HG03175 (cell line): ENCODE data around the gene SVOP.
"Not testable (repeated sequence)": the region's sequence is repeated elsewhere in the genome, so short reads cannot be mapped to it uniquely, and the experiment has no call there.

ENCODE experiments used
- ATAC-seq: cut with Tn5 transposase; IDR thresholded peaks from one replicate; pipeline ENCODE4 v1.9.1; 2021; ENCODE audit warnings: mild to moderate bottlenecking, moderate library complexity; ENCODE audit not compliant: unreplicated experiment

SVOP gene

DNA sequence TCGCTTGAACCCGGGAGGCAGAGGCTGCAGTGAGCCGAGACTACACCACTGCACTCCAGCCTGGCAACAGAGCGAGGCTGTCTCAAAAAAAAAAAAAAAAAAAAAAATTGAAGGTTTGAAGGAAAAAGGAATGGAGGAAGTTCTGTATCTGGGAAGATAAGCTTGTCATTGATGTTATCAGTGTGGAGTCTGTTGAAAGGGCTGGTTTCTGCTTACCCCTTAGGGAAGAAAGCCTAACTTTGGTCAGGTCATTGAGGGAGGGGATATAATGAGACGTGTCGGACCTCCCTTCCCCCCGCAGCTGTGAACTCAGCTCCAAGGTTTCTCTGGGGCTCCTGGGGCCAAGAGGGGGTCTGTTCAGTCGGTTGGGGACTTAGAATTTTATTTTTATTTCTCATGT lies 124.5 kb downstream of the SVOP start:
- no peak for ATAC-seq

DNA sequence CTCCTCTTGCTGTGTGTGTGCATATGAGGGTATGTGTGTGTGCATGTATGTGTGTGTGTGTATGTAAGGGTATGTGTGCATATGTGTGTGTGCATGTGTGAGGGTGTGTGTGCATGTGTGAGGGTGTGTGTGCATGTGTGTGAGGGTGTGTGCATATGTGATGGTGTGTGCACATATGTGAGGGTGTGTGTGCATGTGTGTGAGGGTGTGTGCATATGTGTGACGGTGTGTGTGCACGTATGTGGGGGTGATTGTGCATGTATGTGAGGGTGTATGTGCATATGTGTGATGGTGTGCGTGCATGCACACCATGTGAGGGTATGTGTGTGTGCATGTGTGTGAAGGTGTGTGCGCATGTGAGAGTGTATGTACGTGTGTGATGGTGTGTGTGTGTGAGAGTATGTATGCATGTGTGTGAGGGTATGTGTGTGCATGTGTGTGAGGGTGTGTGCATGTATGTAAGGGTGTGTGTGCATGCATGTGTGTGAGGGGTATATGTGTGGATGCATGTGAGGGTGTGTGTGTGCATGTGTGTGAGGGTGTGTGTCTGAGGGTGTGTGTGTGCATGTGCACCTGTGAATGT lies 125.6 kb downstream of the SVOP start:
- no peak for ATAC-seq

DNA sequence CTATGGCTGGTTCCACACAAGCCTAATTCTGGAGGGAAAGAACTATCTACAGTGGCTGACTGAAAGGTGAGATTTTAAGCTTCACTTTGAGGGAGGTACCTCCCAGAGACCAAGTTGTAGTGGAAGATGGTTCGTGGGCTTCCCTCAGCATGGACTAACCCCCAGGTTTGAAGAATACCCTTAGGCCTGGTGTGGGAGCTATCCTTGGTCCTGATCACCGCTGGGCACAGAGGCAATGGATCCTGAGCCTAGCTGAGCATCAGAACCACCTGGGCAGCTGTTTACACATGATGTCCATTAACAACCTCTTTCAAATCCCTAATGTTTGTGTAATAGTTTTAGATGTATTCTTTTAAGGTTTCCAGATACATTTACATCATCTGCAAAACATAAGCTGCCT lies 130.7 kb downstream of the SVOP start:
- no peak for ATAC-seq

DNA sequence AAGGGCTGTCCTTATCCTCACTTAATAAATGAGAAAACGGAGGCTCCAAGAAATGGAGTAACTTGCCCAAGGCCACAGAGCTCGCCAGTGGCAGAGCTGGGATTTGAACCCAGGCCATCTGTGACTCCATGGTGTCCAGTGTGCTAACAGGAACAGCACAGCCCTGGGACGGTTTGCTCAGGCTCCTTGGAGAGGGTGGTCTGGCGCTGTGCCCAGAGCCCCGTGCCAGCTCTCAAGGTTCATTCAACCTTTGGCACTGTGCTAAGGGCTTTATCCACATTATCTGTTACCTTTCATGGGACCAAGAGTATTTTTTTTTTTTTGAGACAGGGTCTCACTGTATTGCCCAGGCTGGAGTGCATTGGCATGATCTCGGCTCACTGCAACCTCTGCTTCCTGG lies 132.8 kb downstream of the SVOP start:
- no peak for ATAC-seq

- ATAC-seq: no peak
Observed at GRCh38 chr12:108886873-108887629, 133.8 kb downstream of the SVOP start.

DNA sequence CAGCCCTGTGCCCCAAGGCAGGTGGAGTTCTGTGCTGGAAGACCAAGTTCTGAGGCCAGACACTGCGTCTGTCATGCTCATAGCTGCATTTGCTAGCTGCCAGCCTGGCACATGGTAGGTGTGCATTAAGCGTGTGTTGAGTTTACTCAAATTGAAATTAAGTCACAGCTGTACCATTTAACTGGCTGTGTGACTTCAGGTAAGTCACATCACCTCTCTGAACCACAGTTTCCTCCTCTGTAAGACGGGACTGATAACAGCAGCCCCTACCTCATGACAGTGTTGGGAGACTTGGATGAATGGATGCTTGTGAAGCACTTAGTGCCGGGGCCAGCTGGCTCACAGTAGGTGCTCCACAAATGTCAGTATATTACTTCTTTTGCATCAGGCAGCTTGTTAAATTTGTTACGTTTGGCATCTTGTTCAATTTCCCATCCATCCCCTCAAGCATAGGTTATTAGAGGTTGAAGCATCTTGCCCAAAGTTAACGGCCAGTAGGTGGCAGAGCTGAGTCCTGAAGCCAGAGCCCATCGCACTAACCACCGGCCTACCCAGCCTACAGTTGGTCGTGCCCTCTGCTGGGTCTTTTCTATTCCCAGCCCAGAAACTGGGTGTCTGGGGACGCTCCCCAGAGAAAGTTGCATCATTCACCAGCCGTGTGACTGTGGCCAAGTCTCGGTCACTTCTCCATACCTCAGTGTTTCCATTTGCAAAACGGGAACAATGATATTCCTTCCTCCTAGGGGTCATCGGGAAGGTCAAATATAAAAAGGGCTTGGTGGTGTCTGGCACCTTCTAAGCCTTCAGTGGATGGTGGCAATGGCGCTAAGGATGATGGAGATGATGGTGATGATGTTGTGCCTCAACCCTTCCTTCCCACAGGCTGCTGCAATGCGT lies 136.5 kb downstream of the SVOP start:
- no peak for ATAC-seq

DNA sequence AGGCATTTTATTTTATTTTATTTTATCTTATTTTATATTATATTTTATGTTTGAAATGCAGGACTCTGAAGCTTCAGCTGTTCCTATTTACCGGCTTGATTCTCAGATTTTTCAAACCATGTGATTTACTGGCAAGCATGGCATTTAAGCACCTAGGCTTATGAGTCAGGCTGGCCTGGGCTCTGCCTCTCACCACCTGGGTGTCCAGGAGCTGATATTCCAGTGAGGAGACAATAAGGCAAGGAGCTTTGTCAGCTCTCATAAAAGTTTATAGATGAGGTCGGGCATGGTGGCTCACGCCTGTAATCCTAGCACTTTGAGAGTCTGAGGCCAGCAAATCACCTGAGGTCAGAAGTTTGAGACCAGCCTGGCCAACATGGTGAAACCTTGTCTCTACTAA lies 138.9 kb downstream of the SVOP start:
- ATAC-seq: no peak

DNA sequence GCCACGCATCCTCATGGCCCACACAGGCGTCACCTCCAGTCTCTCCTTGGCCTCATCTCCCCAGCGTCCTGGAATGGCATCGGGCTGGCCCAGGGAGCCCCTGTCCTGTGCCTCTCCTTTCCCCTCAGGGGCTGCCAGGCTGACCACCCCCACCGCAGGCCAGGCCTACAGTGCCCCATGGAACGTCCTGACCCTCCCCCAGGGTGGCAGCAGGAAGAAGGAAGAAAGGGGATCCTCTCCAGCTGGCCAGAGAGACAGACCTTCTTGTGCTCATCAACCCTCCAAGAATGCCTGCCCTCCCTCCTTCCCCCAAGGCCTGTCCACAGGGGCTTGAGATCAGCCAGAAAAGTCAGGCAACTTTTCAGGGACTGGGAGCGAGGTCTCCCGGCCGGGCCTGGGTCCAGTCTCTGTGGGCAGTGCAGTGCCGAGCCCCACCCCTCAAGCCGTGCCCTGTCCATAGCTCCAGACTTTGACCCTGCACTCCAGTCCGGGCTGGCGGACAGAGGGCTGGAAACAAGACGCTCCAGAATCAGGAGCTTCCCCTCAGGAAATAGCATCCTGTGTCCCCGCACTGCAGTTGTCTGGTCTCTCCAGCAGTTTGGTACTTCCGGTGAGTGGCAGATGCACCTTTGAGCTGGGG lies 141.1 kb downstream of the SVOP start, which contains the start of gene DAO:
Gene DAO, plus strand, starts transcription at position 478 of the 640 bp plus-strand sequence. CDS start 4,915 bp downstream, outside the sequence.
- ATAC-seq: no peak

- ATAC-seq: no peak
Observed at GRCh38 chr12:108876550-108876949, 144.3 kb downstream of the SVOP start.

DNA sequence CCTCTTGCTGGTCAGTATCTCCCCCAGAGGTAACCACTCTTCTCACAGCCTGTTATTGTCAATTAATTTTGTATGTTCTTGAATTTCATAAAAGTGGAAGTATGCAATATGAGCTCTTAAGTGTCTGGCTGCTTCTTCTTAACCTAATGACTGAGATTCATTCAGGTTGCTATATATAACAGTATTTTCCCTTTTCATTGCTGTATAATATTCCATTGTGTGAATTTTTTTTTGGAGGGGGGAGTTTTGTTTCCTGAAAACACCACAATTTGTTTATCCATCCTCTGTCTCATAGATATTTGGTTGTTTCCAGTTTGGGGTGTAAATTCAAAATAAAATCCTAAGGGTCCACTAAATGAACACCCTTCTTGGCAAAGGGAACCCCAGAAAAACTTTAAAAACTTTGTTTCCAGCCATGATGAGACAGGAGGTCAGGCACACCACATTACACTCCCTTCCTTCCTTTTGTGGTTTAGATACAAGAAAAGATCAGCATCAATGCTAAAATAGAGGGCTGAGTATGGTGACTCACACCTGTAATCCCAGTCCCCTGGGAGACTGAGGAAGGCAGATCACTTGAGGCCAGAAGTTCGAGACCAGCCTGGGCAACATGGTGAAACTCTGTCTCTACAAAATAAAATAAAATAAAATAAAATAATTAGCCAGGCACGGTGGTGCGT lies 145.0 kb downstream of the SVOP start:
- ATAC-seq: no peak

- ATAC-seq: no peak
Observed at GRCh38 chr12:108875280-108875679, 145.6 kb downstream of the SVOP start.

GRCh38 chr12:108868781-108869180 lies 152.1 kb downstream of the SVOP start:
- no peak for ATAC-seq

DNA sequence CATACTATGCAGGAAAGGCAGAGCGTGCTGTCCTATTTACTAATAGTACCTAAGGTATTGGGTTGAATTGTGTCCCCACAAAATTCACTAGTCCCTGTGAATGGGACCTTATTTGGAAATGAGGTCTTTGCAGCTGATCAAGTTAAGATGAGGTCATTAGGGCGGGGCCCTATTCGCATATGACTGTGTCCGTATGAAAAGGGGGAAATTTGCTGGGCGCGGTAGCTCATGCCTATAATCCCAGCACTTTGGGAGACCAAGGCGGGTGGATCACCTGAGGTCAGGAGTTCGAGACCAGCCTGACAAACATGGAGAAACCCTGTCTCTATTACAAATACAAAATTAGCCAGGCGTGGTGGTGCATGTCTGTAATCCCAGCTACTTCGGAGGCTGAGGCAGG lies 154.8 kb downstream of the SVOP start:
- not testable (repeated sequence) for ATAC-seq

GRCh38 chr12:108865169-108865568 lies 155.7 kb downstream of the SVOP start:
- no peak for ATAC-seq

GRCh38 chr12:108862588-108862959 lies 158.3 kb downstream of the SVOP start:
- no peak for ATAC-seq

DNA sequence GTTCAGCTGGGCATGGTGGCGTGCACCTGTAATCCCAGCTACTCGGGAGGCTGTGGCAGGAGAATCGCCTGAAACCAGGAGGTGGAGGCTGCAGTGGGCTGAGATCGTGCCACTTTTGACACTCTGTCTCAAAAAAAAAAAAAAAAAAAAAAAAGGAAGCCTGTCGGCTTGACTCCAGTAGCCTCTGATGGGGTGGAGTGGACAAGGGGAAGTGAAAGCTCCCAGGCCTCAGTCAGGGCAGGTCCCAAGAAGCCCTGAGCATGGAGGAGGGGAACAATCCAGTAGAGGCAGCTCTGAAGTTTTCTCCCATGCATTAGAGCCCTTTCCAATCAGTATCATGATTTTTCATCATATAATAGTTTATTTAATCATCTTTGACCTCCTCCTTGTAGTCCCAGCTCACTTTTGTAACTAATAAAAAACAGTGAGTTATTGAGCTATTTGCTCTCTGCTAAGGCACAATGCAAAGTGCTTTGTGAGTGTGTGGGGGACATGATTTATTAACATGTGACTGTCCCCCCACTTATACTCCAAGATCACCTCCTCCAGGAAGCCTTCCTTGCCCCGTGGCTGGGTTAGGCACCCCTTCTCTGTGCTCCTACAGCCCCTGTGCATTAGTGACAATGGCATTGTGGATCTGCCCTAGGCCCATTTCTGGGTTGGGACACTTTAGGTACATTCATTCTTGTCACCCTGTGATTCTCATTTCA lies 158.8 kb downstream of the SVOP start:
- ATAC-seq: no peak

DNA sequence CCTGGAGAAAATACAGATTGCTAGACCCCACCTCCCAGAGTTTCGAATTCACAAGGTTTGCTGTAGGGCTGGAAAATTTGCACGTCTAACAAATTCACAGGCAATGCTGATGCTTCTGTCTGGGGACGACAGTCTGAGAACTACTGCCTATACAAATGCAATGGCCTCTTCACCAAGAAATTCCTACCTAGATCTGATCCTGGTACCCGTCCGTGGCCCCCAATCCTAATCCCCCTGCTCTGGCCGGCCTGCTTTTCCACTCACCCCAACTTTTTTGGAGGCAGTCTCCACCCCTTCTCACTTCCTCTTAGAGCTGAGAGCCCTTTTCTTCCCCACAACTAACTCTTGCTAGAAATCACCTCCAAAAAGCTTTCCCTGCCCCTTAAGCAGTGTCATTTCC lies 160.4 kb downstream of the SVOP start:
- no peak for ATAC-seq

GRCh38 chr12:108859923-108860291 lies 161.0 kb downstream of the SVOP start:
- ATAC-seq: no peak

DNA sequence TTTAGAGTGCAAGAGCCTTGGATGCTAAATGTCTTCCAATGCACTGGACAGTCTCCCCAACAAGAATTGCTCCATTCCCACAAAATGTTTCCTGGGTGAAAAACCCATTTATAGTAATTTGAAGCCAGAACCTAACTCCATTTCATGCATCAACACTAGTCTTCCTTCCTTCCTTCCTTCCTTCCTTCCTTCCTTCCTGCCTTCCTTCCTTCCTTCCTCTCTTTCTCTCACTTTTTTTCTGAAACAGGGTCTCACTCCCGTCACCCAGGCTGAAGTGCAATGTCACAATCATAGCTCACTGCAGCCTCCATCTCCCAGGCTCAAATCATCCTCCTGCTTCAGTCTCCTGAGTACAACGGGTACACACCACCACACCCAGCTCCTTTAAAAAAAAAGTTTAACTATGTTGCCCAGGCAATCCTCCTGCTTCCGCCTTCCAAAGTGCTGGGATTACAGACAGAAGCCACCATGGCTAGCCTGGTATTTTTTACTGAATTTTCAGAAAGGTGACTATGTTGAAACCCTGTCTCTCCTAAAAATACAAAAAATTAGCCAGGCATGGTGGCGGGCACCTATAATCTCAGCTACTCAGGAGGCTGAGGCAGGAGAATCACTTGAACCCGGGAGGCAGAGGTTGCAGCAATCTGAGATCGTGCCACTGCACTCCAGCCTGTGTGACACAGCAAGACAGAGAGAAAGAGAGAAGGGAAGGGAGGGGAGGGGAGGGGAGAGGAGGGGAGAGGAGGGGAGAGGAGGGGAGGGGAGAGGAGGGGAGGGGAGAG lies 161.5 kb downstream of the SVOP start:
- ATAC-seq: not testable (repeated sequence)
